GM18873 (cell line): ENCODE results near the gene HARBI1.

Source experiments
- ATAC-seq: cut with Tn5 transposase; IDR thresholded peaks from one replicate; pipeline ENCODE4 v1.9.1; 2021; ENCODE audit warnings: mild to moderate bottlenecking, moderate library complexity, moderate number of reproducible peaks; ENCODE audit not compliant: unreplicated experiment, low FRiP score

Gene HARBI1

DNA sequence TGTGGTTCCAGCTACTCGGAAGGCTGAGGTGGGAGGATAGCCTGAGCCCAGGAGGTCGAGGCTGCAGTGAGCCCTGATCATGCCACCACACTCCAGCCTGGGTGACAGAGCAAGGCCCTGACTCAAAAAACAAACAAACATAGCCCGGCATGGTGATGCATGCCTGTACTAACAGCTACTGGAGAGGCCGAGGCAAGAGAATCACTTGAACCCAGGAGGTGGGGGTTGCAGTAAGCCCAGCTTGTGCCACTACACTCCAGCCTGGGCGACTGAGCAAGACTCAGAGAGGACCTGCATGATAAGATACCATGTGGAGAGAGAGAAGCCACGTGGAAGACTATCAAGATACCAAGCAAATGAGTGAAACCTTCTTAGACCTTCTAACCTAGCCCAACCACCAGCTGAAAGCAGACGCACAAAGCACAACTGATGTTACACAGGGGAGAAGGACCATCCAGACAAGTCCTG lies 59.3 kb downstream of the HARBI1 start:
- ATAC-seq, result no peak

DNA sequence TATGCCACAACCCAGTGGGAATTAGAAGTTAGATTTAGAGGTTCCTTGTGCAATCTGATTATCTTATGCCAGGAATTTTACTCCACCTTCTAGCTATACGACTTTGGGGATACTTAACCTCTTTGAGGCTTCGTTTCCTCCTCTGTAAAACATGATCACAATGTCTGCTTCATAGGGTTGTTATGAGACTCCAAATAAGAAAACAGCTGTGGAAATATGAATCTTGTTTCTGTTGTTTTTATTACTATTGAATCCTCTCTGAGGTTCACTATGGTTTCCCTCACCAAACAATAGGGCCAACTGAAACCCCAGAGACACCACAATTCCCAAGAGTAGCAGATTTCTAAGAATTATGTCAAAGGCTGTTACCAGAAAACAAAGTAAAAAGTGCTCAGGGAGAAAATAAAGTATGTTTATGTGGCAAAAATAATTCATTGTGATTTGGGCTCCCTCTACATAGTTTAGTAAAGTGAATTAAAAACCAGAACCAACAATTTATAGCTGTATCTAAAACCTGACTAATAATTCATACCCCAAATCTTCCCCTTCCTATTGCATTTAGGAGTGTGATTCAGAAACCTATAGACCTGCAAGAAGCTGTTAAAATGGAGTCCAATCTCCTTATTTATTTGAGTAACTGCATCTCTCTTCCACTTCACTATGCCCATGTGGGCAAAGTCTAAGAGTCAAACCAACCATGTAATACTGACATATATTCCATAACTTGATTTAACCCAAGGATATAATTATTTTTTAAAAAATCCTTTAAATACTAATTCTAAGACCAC lies 61.6 kb downstream of the HARBI1 start:
- no peak for ATAC-seq

DNA sequence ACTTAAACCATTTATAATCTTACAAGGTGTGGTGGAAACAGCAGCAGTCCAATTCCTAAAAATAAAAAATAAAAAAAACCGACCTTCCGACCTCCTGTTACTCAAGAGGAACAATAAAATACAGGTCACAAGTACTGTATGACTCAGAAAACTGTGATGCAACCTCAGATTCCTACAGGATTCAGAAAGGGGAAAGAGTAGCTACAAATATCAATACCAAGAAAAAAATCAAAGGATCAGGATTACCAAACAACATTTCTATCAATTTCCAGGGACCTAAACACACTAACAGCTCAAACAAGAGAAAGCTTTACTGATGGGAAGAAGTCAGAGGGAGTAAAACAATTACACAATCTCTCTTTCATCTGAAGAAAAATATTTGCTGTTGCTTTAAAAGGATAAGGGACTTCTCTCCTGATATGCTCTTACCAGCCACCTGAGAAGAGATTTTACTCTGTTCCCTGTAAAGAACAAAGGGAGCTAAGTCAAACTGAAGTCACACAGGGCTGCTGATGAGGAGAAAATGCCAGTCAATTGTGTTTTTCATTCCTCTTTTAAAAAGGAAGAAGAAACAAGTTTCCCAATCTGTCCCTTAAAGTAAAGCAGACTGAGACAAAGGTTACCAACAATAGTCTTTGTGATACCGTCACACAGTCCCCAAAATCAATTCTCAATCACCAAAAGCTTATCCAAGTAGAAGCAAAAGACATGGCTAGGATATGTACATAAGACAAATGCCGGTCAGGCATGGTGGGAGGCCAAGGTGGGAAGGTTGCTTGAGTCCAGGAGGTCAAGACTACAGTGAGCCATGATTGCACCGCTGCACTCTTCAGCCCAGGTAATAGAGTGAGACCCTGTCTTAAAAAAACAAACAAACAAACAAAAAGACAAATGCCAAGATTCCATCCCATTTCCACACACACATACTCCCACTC lies 62.5 kb downstream of the HARBI1 start:
- ATAC-seq, result no peak

DNA sequence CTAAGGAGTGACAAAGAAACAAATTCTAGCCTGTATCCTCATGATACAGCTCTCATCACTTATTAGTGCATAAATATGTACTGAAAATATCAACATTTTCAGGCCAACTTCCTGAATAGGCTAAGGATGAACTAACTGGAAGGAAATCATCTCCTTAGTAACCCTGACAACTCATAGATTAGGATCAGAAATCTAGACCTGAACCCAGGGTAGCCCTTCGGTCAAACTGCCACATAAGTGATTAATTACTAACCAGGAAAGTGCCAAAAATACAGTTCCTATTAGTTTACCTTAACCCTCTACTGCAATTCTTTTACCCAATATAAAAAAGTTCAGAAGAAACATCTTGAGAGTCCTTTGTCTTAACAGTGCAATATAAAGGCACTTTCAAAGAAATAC lies 63.2 kb downstream of the HARBI1 start:
- ATAC-seq, result no peak
